GM21360 (cell line): ENCODE measurements around the gene CPA4.

Experiments
- ATAC-seq: cut with Tn5 transposase; IDR thresholded peaks from one replicate; pipeline ENCODE4 v1.9.1; 2021; ENCODE audit warnings: mild to moderate bottlenecking, moderate library complexity; ENCODE audit not compliant: unreplicated experiment

CPA4 gene

GRCh38 chr7:130362251-130362816 lies 69.4 kb downstream of the CPA4 start:
- ATAC-seq: no peak

GRCh38 chr7:130363026-130363847 lies 70.3 kb downstream of the CPA4 start:
- ATAC-seq: no peak

GRCh38 chr7:130364451-130364850 lies 71.5 kb downstream of the CPA4 start:
- ATAC-seq: no peak

GRCh38 chr7:130365088-130365487 lies 72.1 kb downstream of the CPA4 start:
- ATAC-seq: no peak

- ATAC-seq: peak; percentile 76
Measured at GRCh38 chr7:130365511-130366441, 72.8 kb downstream of the CPA4 start.

- ATAC-seq: no peak
Measured at GRCh38 chr7:130366564-130366963, 73.6 kb downstream of the CPA4 start.

- no peak for ATAC-seq
Measured at GRCh38 chr7:130367088-130367755, 74.3 kb downstream of the CPA4 start.

GRCh38 chr7:130367836-130368746 lies 75.1 kb downstream of the CPA4 start:
- no peak for ATAC-seq

GRCh38 chr7:130369110-130369711 lies 76.2 kb downstream of the CPA4 start:
- ATAC-seq: no peak

- ATAC-seq: no peak
Measured at GRCh38 chr7:130369831-130370550, 77.0 kb downstream of the CPA4 start.

GRCh38 chr7:130371046-130371445 lies 78.1 kb downstream of the CPA4 start:
- no peak for ATAC-seq

GRCh38 chr7:130372402-130373165 lies 79.6 kb downstream of the CPA4 start:
- ATAC-seq: no peak
